NCI-H1105 (cell line): Measurements from ENCODE around the gene CACNA2D3.

Source experiments
- DNase-seq: peaks from one replicate; lab custom pipeline; 2025; lab: John Stamatoyannopoulos, UW

Gene CACNA2D3

GRCh38 chr3:54745843-54746242, 623.5 kb downstream of the CACNA2D3 start:
- no peak for DNase-seq

- DNase-seq, result no peak
These were observed 624.4 kb downstream of the CACNA2D3 start for GRCh38 chr3:54746722-54747121.

GRCh38 chr3:54755756-54756155, 633.4 kb downstream of the CACNA2D3 start:
- DNase-seq, result no peak

- DNase-seq, result no peak
These were observed 634.0 kb downstream of the CACNA2D3 start for GRCh38 chr3:54756330-54756731.

- DNase-seq, result no peak
These were observed 636.1 kb downstream of the CACNA2D3 start for GRCh38 chr3:54758461-54758860.

- DNase-seq, result no peak
These were observed 636.8 kb downstream of the CACNA2D3 start for GRCh38 chr3:54759166-54759565.

- no peak for DNase-seq
These were observed 637.8 kb downstream of the CACNA2D3 start for GRCh38 chr3:54760201-54760600.

GRCh38 chr3:54761637-54762036, 639.3 kb downstream of the CACNA2D3 start:
- DNase-seq, result no peak

GRCh38 chr3:54764911-54765310, 642.6 kb downstream of the CACNA2D3 start:
- DNase-seq, result no peak

- DNase-seq, result no peak
These were observed 648.7 kb downstream of the CACNA2D3 start for GRCh38 chr3:54771050-54771449.

- DNase-seq, result no peak
These were observed 649.7 kb downstream of the CACNA2D3 start for GRCh38 chr3:54772051-54772450.

- no peak for DNase-seq
These were observed 650.4 kb downstream of the CACNA2D3 start for GRCh38 chr3:54772746-54773145.

GRCh38 chr3:54773271-54773670, 650.9 kb downstream of the CACNA2D3 start:
- no peak for DNase-seq

GRCh38 chr3:54776601-54777000, 654.2 kb downstream of the CACNA2D3 start:
- no peak for DNase-seq

- no peak for DNase-seq
These were observed 654.8 kb downstream of the CACNA2D3 start for GRCh38 chr3:54777141-54777540.

- DNase-seq, result no peak
These were observed 658.0 kb downstream of the CACNA2D3 start for GRCh38 chr3:54780336-54780735.

GRCh38 chr3:54781728-54782127, 659.4 kb downstream of the CACNA2D3 start:
- DNase-seq, result no peak

GRCh38 chr3:54783611-54784010, 661.3 kb downstream of the CACNA2D3 start:
- no peak for DNase-seq

GRCh38 chr3:54784021-54784420, 661.7 kb downstream of the CACNA2D3 start:
- DNase-seq, result no peak

- no peak for DNase-seq
These were observed 663.6 kb downstream of the CACNA2D3 start for GRCh38 chr3:54785976-54786375.

GRCh38 chr3:54790051-54790450, 667.7 kb downstream of the CACNA2D3 start:
- DNase-seq, result no peak

GRCh38 chr3:54791501-54792156, 669.3 kb downstream of the CACNA2D3 start:
- no peak for DNase-seq

- DNase-seq, result no peak
These were observed 670.2 kb downstream of the CACNA2D3 start for GRCh38 chr3:54792584-54792983.

GRCh38 chr3:54793171-54793570, 670.8 kb downstream of the CACNA2D3 start:
- DNase-seq, result no peak
